IMR-90 (cell line): ENCODE data around the gene ZNF888. TPM values are rescaled to one million over a fixed set of nuclear protein-coding genes. Genes with fewer than 3 reads are reported as not detected.

Experiments
- ATAC-seq: fragments of 200-7000 bp; cut with Tn5 transposase; 2 replicates; pipeline ENCODE4 v1.9.1; 2020; ENCODE audit warnings: low read depth, mild to moderate bottlenecking, moderate library complexity
- BruUV-seq: library from RNA; stranded (reverse); fragments of 400-500 nt; replicated peaks from 2 replicates; lab custom pipeline; 2021; lab: Mats Ljungman, UMichigan
- CTCF ChIA-PET: fragments of 300-600 bp; formaldehyde crosslinking; extraction: SDS; loops from one replicate; lab custom pipeline; 2021; ENCODE audit warnings: antibody characterized with exemption; lab: Yijun Ruan, JAX
- POLR2A ChIA-PET: fragments of 300-600 bp; sonication (Branson Sonifier 250); formaldehyde crosslinking; loops from one replicate; lab custom pipeline; 2022; ENCODE audit warnings: antibody characterized with exemption; ENCODE audit not compliant: unreplicated experiment; lab: Charles Lee
- DNase-seq: peaks from one replicate; pipeline ENCODE4 v3.0.0; 2013
- H2AFZ ChIP-seq: replicated peaks from 2 replicates; pipeline ENCODE3; 2013; ENCODE audit warnings: low read length, mild to moderate bottlenecking; ENCODE audit not compliant: poor library complexity
- H2AK5ac ChIP-seq: 2 replicates; pipeline ENCODE4 v1.6.1; 2013; ENCODE audit warnings: low read depth, low read length, inconsistent platforms
- H2AK9ac ChIP-seq: replicated peaks from 2 replicates; pipeline ENCODE3; 2013; ENCODE audit warnings: mild to moderate bottlenecking, low read depth, low read length, moderate library complexity; ENCODE audit not compliant: poor library complexity
- H2BK120ac ChIP-seq: 2 replicates; pipeline ENCODE4 v1.6.1; 2013; ENCODE audit warnings: low read depth, low read length, inconsistent platforms
- H2BK15ac ChIP-seq: 3 replicates; pipeline ENCODE4 v1.6.1; 2013; ENCODE audit warnings: low read depth, low read length, inconsistent platforms
- H2BK20ac ChIP-seq: 2 replicates; pipeline ENCODE4 v1.6.1; 2013; ENCODE audit warnings: low read depth, mild to moderate bottlenecking, inconsistent platforms, low read length, moderate library complexity
- H2BK5ac ChIP-seq: 2 replicates; pipeline ENCODE4 v1.6.1; 2013; ENCODE audit warnings: mild to moderate bottlenecking, low read depth, low read length, inconsistent platforms; ENCODE audit not compliant: poor library complexity, severe bottlenecking
- H3K14ac ChIP-seq: replicated peaks from 2 replicates; pipeline ENCODE4 v1.6.1; 2013; ENCODE audit warnings: low read depth, low read length, inconsistent platforms
- H3K18ac ChIP-seq: 2 replicates; pipeline ENCODE4 v1.6.1; 2013; ENCODE audit warnings: low read depth, low read length, control low read depth
- H3K23ac ChIP-seq: 2 replicates; pipeline ENCODE4 v1.6.1; 2013; ENCODE audit warnings: low read depth, low read length, inconsistent platforms
- H3K27ac ChIP-seq: 2 replicates; pipeline ENCODE4 v1.5.1; 2013; ENCODE audit warnings: mild to moderate bottlenecking, control low read depth, low read length; ENCODE audit not compliant: insufficient read depth
- H3K27me3 ChIP-seq: 2 replicates; pipeline ENCODE4 v1.6.1; 2013; ENCODE audit warnings: low read length; ENCODE audit not compliant: control insufficient read depth, insufficient read depth
- H3K36me3 ChIP-seq: 2 replicates; pipeline ENCODE4 v1.6.1; 2013; ENCODE audit warnings: low read length, mixed read lengths; ENCODE audit not compliant: control insufficient read depth, insufficient read depth
- H3K4ac ChIP-seq: 2 replicates; pipeline ENCODE4 v1.6.1; 2013; ENCODE audit warnings: low read depth, low read length, inconsistent platforms
- H3K4me1 ChIP-seq: 2 replicates; pipeline ENCODE4 v1.6.1; 2013; ENCODE audit warnings: low read length, mixed read lengths; ENCODE audit not compliant: control insufficient read depth, insufficient read depth
- H3K4me2 ChIP-seq: 2 replicates; pipeline ENCODE4 v1.6.1; 2013; ENCODE audit warnings: low read depth, mild to moderate bottlenecking, control low read depth, low read length, moderate library complexity
- H3K4me3 ChIP-seq: 2 replicates; pipeline ENCODE4 v1.5.1; 2013; ENCODE audit warnings: low read depth, mild to moderate bottlenecking, control low read depth, low read length, moderate library complexity; ENCODE audit not compliant: insufficient read depth
- H3K56ac ChIP-seq: 2 replicates; pipeline ENCODE4 v1.6.1; 2013; ENCODE audit warnings: low read length, inconsistent platforms; ENCODE audit not compliant: insufficient read depth; ENCODE audit errors: extremely low read depth
- H3K79me1 ChIP-seq, 2 experiments: 2 replicates each; pipeline ENCODE4 v1.6.1; 2013; ENCODE audit warnings: low read length in 2 of 2, inconsistent platforms in 1 of 2, low read depth in 1 of 2
- H3K9ac ChIP-seq: 2 replicates; pipeline ENCODE4 v1.6.1; 2013; ENCODE audit warnings: low read depth, low read length, control low read depth
- H3K9me1 ChIP-seq: 2 replicates; pipeline ENCODE4 v1.6.1; 2013; ENCODE audit warnings: low read length, inconsistent platforms; ENCODE audit not compliant: insufficient read depth
- H3K9me3 ChIP-seq: 2 replicates; pipeline ENCODE4 v1.6.1; 2013; ENCODE audit warnings: low read length; ENCODE audit not compliant: control insufficient read depth, insufficient read depth
- H4K20me1 ChIP-seq: 2 replicates; pipeline ENCODE4 v1.6.1; 2013; ENCODE audit warnings: low read length, inconsistent platforms; ENCODE audit not compliant: insufficient read depth
- H4K5ac ChIP-seq: 2 replicates; pipeline ENCODE4 v1.6.1; 2013; ENCODE audit warnings: mild to moderate bottlenecking, low read depth, low read length, control low read depth
- H4K8ac ChIP-seq, 2 experiments: 2 replicates each; pipeline ENCODE4 v1.6.1; 2013; ENCODE audit warnings: low read depth in 2 of 2, low read length in 2 of 2, control low read depth in 1 of 2, inconsistent platforms in 1 of 2
- H4K91ac ChIP-seq: 2 replicates; pipeline ENCODE4 v1.6.1; 2013; ENCODE audit warnings: low read depth, low read length, inconsistent platforms; ENCODE audit not compliant: insufficient read depth
- BHLHE40 ChIP-seq: fragments of 150-350 bp; IDR thresholded peaks from 2 replicates; pipeline ENCODE4 v1.6.1; 2016; ENCODE audit warnings: mild to moderate bottlenecking, low read depth, low read length
- CEBPB ChIP-seq: IDR thresholded peaks from 2 replicates; pipeline ENCODE4 v1.6.1; 2012; ENCODE audit warnings: low read depth, low read length, improper control_type of control experiment
- CHD1 ChIP-seq: IDR thresholded peaks from 2 replicates; pipeline ENCODE4 v1.6.1; 2012; ENCODE audit warnings: low read depth, low read length, improper control_type of control experiment
- FOS ChIP-seq: fragments of 150-350 bp; IDR thresholded peaks from 2 replicates; pipeline ENCODE4 v1.6.1; 2016; ENCODE audit warnings: low read depth, low read length
- MAFK ChIP-seq: IDR thresholded peaks from 2 replicates; pipeline ENCODE4 v1.6.1; 2012; ENCODE audit warnings: low read depth, low read length, improper control_type of control experiment
- NFE2L2 ChIP-seq: fragments of 150-350 bp; IDR thresholded peaks from 2 replicates; pipeline ENCODE4 v1.6.1; 2016; ENCODE audit warnings: low read depth, mild to moderate bottlenecking, low read length
- POLR2A ChIP-seq: IDR thresholded peaks from 2 replicates; pipeline ENCODE4 v1.6.1; 2012; ENCODE audit warnings: mild to moderate bottlenecking, low read depth, low read length
- RCOR1 ChIP-seq: IDR thresholded peaks from 2 replicates; pipeline ENCODE4 v1.6.1; 2012; ENCODE audit warnings: mild to moderate bottlenecking, low read length, improper control_type of control experiment; ENCODE audit not compliant: insufficient replicate concordance
- RFX5 ChIP-seq: IDR thresholded peaks from 2 replicates; pipeline ENCODE4 v1.8.0; 2012; ENCODE audit warnings: low read depth, mild to moderate bottlenecking, low read length, moderate library complexity
- SMC3 ChIP-seq: fragments of 150-350 bp; IDR thresholded peaks from 2 replicates; pipeline ENCODE4 v1.6.1; 2016; ENCODE audit warnings: low read depth, mild to moderate bottlenecking, antibody characterized with exemption, low read length, moderate library complexity
- whole genome bisulfite sequencing, 2 experiments: methylation state at CpG; one replicate each; pipeline versions ENCODE4 v1.1.5 to v1.1.7; 2013; ENCODE audit warnings: missing lambda C conversion rate in 2 of 2; ENCODE audit not compliant: insufficient read length in 1 of 2; ENCODE audit errors: extremely low coverage in 2 of 2; 5-methylcytosine and 5-hydroxymethylcytosine counted together
- dilution Hi-C: fragments of 300-500 bp; cut with HindIII; formaldehyde crosslinking; loops from one replicate; pipeline ENCODE4 v1.14.3; 2018; ENCODE audit warnings: low sequenced_read_pairs; ENCODE audit not compliant: unreplicated experiment
- in situ Hi-C: fragments of 300-500 bp; cut with MboI; formaldehyde crosslinking; loops from 3 replicates; pipeline ENCODE4 v1.14.3; 2019; ENCODE audit warnings: low sequenced_read_pairs, inconsistent platforms, mixed read lengths
- intact Hi-C: fragments of 100-400 bp; cut with micrococcal nuclease; formaldehyde crosslinking; loops from 2 replicates; pipeline ENCODE4 v1.10.0; 2022
- polyA plus RNA-seq, 3 experiments: library from polyadenylated mRNA; depleted of rRNA; stranded (reverse); fragments of >200 nt; gene quantifications; 2 replicates each; pipeline ENCODE4 v1.2.3, GENCODE V29; 2012; ENCODE audit warnings: low replicate concordance in 1 of 3
- total RNA-seq: library from RNA; depleted of rRNA; stranded (reverse); fragments of >200 nt; gene quantifications from 2 replicates; pipeline ENCODE4 v1.2.3, GENCODE V29; 2012
- TF ChIP-seq, protein P1 (sequence below): conservative IDR thresholded peaks from 2 replicates; pipeline ENCODE4 v1.5.1; 2012; ENCODE audit warnings: mild to moderate bottlenecking, low read depth, low read length, improper control_type of control experiment
- TF ChIP-seq, protein P2 (sequence below): fragments of 150-350 bp; IDR thresholded peaks from 2 replicates; pipeline ENCODE4 v1.6.1; 2016; ENCODE audit warnings: low read depth, mild to moderate bottlenecking, low read length, moderate library complexity, borderline replicate concordance
- TF ChIP-seq, protein P3 (sequence below): fragments of 150-350 bp; IDR thresholded peaks from 2 replicates; pipeline ENCODE4 v1.6.1; 2017; ENCODE audit warnings: mild to moderate bottlenecking, antibody characterized with exemption, low read length, low read depth

The ZNF888 gene
- total and polyA plus RNA-seq, 2 of the 4 experiments (the other 2 are of a cell fraction): 0.82 to 6.1 TPM

DNA sequence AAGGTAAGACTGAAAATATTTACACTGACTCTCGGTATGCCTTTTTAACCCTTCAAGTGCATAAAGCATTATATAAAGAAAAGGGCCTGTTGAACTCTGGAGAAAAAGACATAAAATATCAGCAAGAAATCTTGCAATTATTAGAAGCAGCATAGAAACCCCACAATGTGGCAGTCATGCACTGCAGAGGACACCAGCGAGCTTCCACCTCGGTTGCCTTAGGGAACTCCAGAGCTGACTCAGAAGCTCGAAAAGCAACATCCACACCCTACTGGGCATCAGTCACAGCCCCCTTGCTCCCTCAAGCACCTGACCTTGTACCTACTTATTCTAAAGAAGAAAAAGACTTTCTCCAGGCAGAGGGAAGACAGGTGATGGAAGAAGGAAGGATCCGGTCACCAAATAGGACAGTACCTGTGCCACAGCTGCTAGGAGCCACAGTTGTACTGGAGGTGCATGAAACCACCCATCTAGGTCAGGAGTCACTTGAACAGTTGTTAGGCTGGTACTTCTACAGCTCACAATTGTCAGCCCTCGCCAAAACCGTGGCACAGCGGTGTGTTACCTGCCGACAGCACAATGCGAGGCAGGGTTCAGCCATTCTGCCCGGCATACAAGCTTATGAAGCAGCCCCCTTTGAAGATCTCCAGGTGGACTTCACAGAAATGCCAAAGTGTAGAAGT, 36.5 kb upstream of the ZNF888 start:
- Histone ChIP-seq H4K5ac (no peak overlapping the region), H2BK15ac (no peak overlapping the region), H4K20me1 (no peaks in the 10 kb centered on the region; the same call in 1 of the 2 replicates), H2AK9ac (no peak overlapping the region), H4K8ac (no peak overlapping the region), H3K9me3 (peaks cover 12% of the 10 kb centered on the region), H2AFZ (no peak overlapping the region), H2BK20ac (no peak overlapping the region), H3K9me1 (no peaks in the 10 kb centered on the region), H3K27me3 (no peaks in the 10 kb centered on the region), H3K56ac (no peak overlapping the region), H3K79me1 (peaks cover 15 to 25% of the 10 kb centered on the region in 2 experiments), H2BK120ac (no peak overlapping the region), H3K14ac (no peak overlapping the region), H3K18ac (no peak overlapping the region), H2BK5ac (no peak overlapping the region), H2AK5ac (no peak overlapping the region), H3K9ac (no peak overlapping the region), H3K27ac (no peak overlapping the region), H3K4me3 (no peak overlapping the region), H4K91ac (no peak overlapping the region), H3K4me1 (0 out of 2 replicates have a peak, but pooled peaks cover 2% of the 10 kb centered on the region), H3K4me2 (no peak overlapping the region), H3K36me3 (peaks cover 15% of the 10 kb centered on the region), H3K4ac (no peak overlapping the region), H3K23ac (no peak overlapping the region)
- dilution Hi-C loops (no loop called here), in situ Hi-C loops (no loop called here), intact Hi-C loops (loop anchor here (5.0 to 10.0 kb wide), 2 partner anchors 172 to 225 kb away; partner anchors contain the start of gene ZNF600)
- no peak for DNase-seq
- no TSS peak for BruUV-seq
- TF ChIP-seq, protein P1, sequence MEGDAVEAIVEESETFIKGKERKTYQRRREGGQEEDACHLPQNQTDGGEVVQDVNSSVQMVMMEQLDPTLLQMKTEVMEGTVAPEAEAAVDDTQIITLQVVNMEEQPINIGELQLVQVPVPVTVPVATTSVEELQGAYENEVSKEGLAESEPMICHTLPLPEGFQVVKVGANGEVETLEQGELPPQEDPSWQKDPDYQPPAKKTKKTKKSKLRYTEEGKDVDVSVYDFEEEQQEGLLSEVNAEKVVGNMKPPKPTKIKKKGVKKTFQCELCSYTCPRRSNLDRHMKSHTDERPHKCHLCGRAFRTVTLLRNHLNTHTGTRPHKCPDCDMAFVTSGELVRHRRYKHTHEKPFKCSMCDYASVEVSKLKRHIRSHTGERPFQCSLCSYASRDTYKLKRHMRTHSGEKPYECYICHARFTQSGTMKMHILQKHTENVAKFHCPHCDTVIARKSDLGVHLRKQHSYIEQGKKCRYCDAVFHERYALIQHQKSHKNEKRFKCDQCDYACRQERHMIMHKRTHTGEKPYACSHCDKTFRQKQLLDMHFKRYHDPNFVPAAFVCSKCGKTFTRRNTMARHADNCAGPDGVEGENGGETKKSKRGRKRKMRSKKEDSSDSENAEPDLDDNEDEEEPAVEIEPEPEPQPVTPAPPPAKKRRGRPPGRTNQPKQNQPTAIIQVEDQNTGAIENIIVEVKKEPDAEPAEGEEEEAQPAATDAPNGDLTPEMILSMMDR: no peak
- TF ChIP-seq, protein P2, sequence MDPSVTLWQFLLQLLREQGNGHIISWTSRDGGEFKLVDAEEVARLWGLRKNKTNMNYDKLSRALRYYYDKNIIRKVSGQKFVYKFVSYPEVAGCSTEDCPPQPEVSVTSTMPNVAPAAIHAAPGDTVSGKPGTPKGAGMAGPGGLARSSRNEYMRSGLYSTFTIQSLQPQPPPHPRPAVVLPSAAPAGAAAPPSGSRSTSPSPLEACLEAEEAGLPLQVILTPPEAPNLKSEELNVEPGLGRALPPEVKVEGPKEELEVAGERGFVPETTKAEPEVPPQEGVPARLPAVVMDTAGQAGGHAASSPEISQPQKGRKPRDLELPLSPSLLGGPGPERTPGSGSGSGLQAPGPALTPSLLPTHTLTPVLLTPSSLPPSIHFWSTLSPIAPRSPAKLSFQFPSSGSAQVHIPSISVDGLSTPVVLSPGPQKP: no peak
- TF ChIP-seq FOS: no peak
- no peak for TF ChIP-seq CHD1
- TF ChIP-seq RCOR1: no peak
- TF ChIP-seq RFX5: no peak
- no peak for TF ChIP-seq CEBPB
- TF ChIP-seq NFE2L2: no peak
- no peak for TF ChIP-seq MAFK
- TF ChIP-seq, protein P3, sequence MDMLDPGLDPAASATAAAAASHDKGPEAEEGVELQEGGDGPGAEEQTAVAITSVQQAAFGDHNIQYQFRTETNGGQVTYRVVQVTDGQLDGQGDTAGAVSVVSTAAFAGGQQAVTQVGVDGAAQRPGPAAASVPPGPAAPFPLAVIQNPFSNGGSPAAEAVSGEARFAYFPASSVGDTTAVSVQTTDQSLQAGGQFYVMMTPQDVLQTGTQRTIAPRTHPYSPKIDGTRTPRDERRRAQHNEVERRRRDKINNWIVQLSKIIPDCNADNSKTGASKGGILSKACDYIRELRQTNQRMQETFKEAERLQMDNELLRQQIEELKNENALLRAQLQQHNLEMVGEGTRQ: no peak
- TF ChIP-seq BHLHE40: no peak
- no peak for TF ChIP-seq POLR2A
- TF ChIP-seq SMC3: no peak
- no CpG with 5 or more reads among the region's 11 CpGs for WGBS, 2 experiments
- CTCF ChIA-PET: no interaction called here
- POLR2A ChIA-PET: no interaction called here
- no peak for ATAC-seq
